ENCODE measurements around the gene CDIPT.
"Not testable (repeated sequence)": the region's sequence is repeated elsewhere in the genome, so short reads cannot be mapped to it uniquely, and the experiment has no call there.

DNA sequence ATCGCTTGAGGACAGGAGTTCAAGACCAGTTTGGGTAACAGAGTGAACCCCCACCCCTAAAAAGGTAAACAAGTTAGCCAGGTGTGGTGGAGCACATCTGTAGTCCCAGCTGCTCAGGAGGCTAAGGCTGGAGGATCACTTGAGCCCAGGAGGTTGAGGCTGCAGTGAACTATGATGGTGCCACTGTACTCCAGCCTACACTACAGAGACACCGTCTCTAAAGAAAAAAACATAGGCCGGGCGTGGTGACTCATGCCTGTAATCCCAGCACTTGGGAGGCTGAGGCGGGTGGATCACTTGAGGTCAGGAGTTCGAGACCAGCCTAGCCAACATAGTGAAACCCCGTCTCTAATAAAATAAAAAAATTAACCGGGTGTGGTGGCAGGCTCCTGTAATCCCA lies 6.0 kb upstream of the CDIPT start:
- TF ChIP-seq, protein P1, sequence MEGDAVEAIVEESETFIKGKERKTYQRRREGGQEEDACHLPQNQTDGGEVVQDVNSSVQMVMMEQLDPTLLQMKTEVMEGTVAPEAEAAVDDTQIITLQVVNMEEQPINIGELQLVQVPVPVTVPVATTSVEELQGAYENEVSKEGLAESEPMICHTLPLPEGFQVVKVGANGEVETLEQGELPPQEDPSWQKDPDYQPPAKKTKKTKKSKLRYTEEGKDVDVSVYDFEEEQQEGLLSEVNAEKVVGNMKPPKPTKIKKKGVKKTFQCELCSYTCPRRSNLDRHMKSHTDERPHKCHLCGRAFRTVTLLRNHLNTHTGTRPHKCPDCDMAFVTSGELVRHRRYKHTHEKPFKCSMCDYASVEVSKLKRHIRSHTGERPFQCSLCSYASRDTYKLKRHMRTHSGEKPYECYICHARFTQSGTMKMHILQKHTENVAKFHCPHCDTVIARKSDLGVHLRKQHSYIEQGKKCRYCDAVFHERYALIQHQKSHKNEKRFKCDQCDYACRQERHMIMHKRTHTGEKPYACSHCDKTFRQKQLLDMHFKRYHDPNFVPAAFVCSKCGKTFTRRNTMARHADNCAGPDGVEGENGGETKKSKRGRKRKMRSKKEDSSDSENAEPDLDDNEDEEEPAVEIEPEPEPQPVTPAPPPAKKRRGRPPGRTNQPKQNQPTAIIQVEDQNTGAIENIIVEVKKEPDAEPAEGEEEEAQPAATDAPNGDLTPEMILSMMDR (IDR thresholded peaks at IDR 0.05): not testable (repeated sequence)
- TF ChIP-seq POLR2A (IDR thresholded peaks at IDR 0.05): not testable (repeated sequence)

Measured in vagina (tissue), 2 donors.